Thymus (tissue), 11 donors: Measurements from ENCODE around the gene GUK1. TPM values are rescaled to one million over a fixed set of nuclear protein-coding genes. Genes with fewer than 3 reads are reported as not detected.

Experiments
- DNase-seq, 9 donors: peaks; one replicate each; pipeline ENCODE4 v3.0.0-alpha.2; 2013; ENCODE audit warnings: low spot score in 9 of 9, low read depth in 6 of 9, missing footprints in 1 of 9
- H3K27ac ChIP-seq, 2 donors: one replicate each; pipeline ENCODE4 v1.5.1; 2013; ENCODE audit warnings: control low read depth in 1 of 2, low read depth in 1 of 2, low read length in 1 of 2, mild to moderate bottlenecking in 1 of 2, moderate library complexity in 1 of 2
- H3K27me3 ChIP-seq, 2 donors: one replicate each; pipeline ENCODE4 v1.5.1; 2013; ENCODE audit warnings: low read length in 1 of 2; ENCODE audit not compliant: control insufficient read depth in 2 of 2, insufficient read depth in 1 of 2
- H3K36me3 ChIP-seq, 2 donors: one replicate each; pipeline ENCODE4 v1.5.1; 2013; ENCODE audit warnings: low read length in 1 of 2, mild to moderate bottlenecking in 1 of 2, moderate library complexity in 1 of 2; ENCODE audit not compliant: control insufficient read depth in 2 of 2, insufficient read depth in 2 of 2
- H3K4me1 ChIP-seq, 2 donors: one replicate each; pipeline ENCODE4 v1.5.1; 2013; ENCODE audit warnings: low read length in 2 of 2; ENCODE audit not compliant: control insufficient read depth in 2 of 2, insufficient read depth in 2 of 2
- H3K4me3 ChIP-seq, 2 donors: one replicate each; pipeline ENCODE4 v1.5.1; 2013; ENCODE audit warnings: low read length in 2 of 2, control low read depth in 1 of 2, mild to moderate bottlenecking in 1 of 2
- H3K9me3 ChIP-seq, 2 donors: one replicate each; pipeline ENCODE4 v1.5.1; 2013; ENCODE audit warnings: low read length in 1 of 2, mild to moderate bottlenecking in 1 of 2; ENCODE audit not compliant: control insufficient read depth in 2 of 2, insufficient read depth in 1 of 2
- WGBS: extraction: QIAGEN DNeasy Blood & Tissue Kit; methylation state at CpG from one replicate; pipeline ENCODE4 v1.1.7; 2013; 5-methylcytosine and 5-hydroxymethylcytosine counted together
- polyA plus RNA-seq: library from polyadenylated mRNA; stranded (reverse); fragments of 200-250 nt; gene quantifications from one replicate; pipeline ENCODE4 v1.2.3, GENCODE V29; 2013
- total RNA-seq: library from RNA; stranded (reverse); fragments of 120-200 nt; gene quantifications from one replicate; pipeline ENCODE4 v1.2.4, GENCODE V29; 2013
- donor health status: healthy.

Gene GUK1
- total and polyA plus RNA-seq, 2 donors = 313 to 370 TPM

- WGBS = 97% methylated on average over 8 of the region's 8 CpGs
- Histone ChIP-seq H3K4me1 (no peaks in the 10 kb centered on the region), H3K9me3 (peaks cover 3 to 8% of the 10 kb centered on the region in 2 donors), H3K27me3 (no peaks in the 10 kb centered on the region), H3K4me3 (no peak overlapping the region), H3K27ac (no peak overlapping the region), H3K36me3 (no peaks in the 10 kb centered on the region)
- DNase-seq = no peak
Observed at GRCh38 chr1:228194921-228195812, 55.1 kb downstream of the GUK1 start.

- no peaks in the 10 kb centered on the region for H3K4me1 ChIP-seq
- H3K36me3 ChIP-seq = no peaks in the 10 kb centered on the region
- no peak overlapping the region for H3K4me3 ChIP-seq
- peaks cover 3 to 8% of the 10 kb centered on the region in 2 donors for H3K9me3 ChIP-seq
- no peak overlapping the region for H3K27ac ChIP-seq
- DNase-seq = no peak
- WGBS = over 99% methylated on average over 4 of the region's 4 CpGs
- H3K27me3 ChIP-seq = no peaks in the 10 kb centered on the region
Observed at GRCh38 chr1:228197555-228198147, 57.6 kb downstream of the GUK1 start.

Other genes with a start within 250 kb of the GUK1 start
- 0.24 TPM for gene WNT9A, start 192.3 kb upstream of the GUK1 start, total RNA-seq
- 2.9 TPM for gene WNT9A, start 192.3 kb upstream of the GUK1 start, polyA plus RNA-seq
- not detected for gene WNT3A, start 133.3 kb upstream of the GUK1 start, total RNA-seq
- gene WNT3A, start 133.3 kb upstream of the GUK1 start, polyA plus RNA-seq = 0.02 TPM
- 133 TPM for gene ARF1, start 57.6 kb upstream of the GUK1 start, total RNA-seq
- 227 TPM for gene ARF1, start 57.6 kb upstream of the GUK1 start, polyA plus RNA-seq
- gene C1orf35, start 37.0 kb upstream of the GUK1 start, total RNA-seq = 17.5 TPM
- gene C1orf35, start 37.0 kb upstream of the GUK1 start, polyA plus RNA-seq = 26.1 TPM
- 58.5 TPM for gene MRPL55, start 31.0 kb upstream of the GUK1 start, total RNA-seq
- gene MRPL55, start 31.0 kb upstream of the GUK1 start, polyA plus RNA-seq = 96.7 TPM
- 1.5 TPM for gene GJC2, start 9.7 kb downstream of the GUK1 start, total RNA-seq
- gene GJC2, start 9.7 kb downstream of the GUK1 start, polyA plus RNA-seq = 1.2 TPM
- 4.2 TPM for gene IBA57, start 25.5 kb downstream of the GUK1 start, total RNA-seq
- 1.7 TPM for gene IBA57, start 25.5 kb downstream of the GUK1 start, polyA plus RNA-seq
- 10.1 TPM for gene OBSCN, start 67.8 kb downstream of the GUK1 start, total RNA-seq
- gene OBSCN, start 67.8 kb downstream of the GUK1 start, polyA plus RNA-seq = 75.9 TPM